GM23338 (cell line): Measurements from ENCODE around the gene ETFB.
"Not testable (repeated sequence)": the region's sequence is repeated elsewhere in the genome, so short reads cannot be mapped to it uniquely, and the experiment has no call there.

Experiments
- CTCF ChIP-seq, 2 experiments: fragments of 200-600 bp in 1 of 2; sonication (generic) in 1 of 2; conservative IDR thresholded peaks; 2 replicates each; pipeline versions ENCODE4 v1.5.1 to v1.6.1; 2016 to 2017; ENCODE audit warnings: antibody characterized with exemption in 2 of 2, low read depth in 2 of 2, mild to moderate bottlenecking in 2 of 2, moderate library complexity in 1 of 2
- EZH2phosphoT487 ChIP-seq: fragments of 200-600 bp; sonication (generic); IDR thresholded peaks from one replicate; pipeline ENCODE4 v1.8.1; 2018; ENCODE audit warnings: antibody characterized with exemption; ENCODE audit not compliant: unreplicated experiment

GRCh38 chr19:51397453-51397852 lies 31.3 kb upstream of the ETFB start:
- TF ChIP-seq CTCF (conservative IDR thresholded peaks at IDR 0.05; ENCODE audit: low read depth in 2 of 2); EZH2phosphoT487: not testable (repeated sequence)
